Erythroblast (primary cell): ENCODE data around the gene STRIP1.

Source experiments
- GATA1 ChIP-seq: IDR thresholded peaks from 2 replicates; pipeline ENCODE4 v1.6.1; 2011; ENCODE audit warnings: low read depth, mild to moderate bottlenecking, control low read depth, low read length, moderate library complexity
- POLR2A ChIP-seq: IDR thresholded peaks from 2 replicates; pipeline ENCODE4 v1.6.1; 2011; ENCODE audit warnings: mild to moderate bottlenecking, low read length

GRCh38 chr1:110055493-110056284 lies 21.3 kb downstream of the STRIP1 start:
- TF ChIP-seq POLR2A: no peak
- TF ChIP-seq GATA1: no peak
